Endothelial cell of umbilical vein (primary cell): Measurements from ENCODE around the gene B4GALNT4. TPM values are rescaled to one million over a fixed set of nuclear protein-coding genes. Genes with fewer than 3 reads are reported as not detected.

Experiments
- BruUV-seq: library from RNA; stranded (reverse); fragments of 400-500 nt; replicated peaks from 2 replicates; lab custom pipeline; 2021; lab: Mats Ljungman, UMichigan
- CTCF ChIA-PET: fragments of 300-600, 350-600 bp; sonication (Branson Sonifier 250); formaldehyde crosslinking; loops from one replicate; lab custom pipeline; 2021; ENCODE audit warnings: antibody characterized with exemption, inconsistent platforms; lab: Charles Lee
- POLR2A ChIA-PET: fragments of 300-600, 350-600 bp; sonication (Branson Sonifier 250); formaldehyde crosslinking; loops from one replicate; lab custom pipeline; 2021; ENCODE audit warnings: antibody characterized with exemption, inconsistent platforms; lab: Charles Lee
- DNase-seq: peaks from one replicate; pipeline ENCODE4 v3.0.0-alpha.2; 2011; ENCODE audit warnings: low read depth, low spot score
- FAIRE-seq: peaks from 2 replicates; lab custom pipeline; 2011; peaks lifted over from hg19 to GRCh38; lab: Jason Lieb, UNC
- H2AFZ ChIP-seq: 2 replicates; pipeline ENCODE4 v1.6.0; 2012; ENCODE audit warnings: low read depth, low read length, control low read depth, inconsistent platforms
- H3K27ac ChIP-seq: 2 replicates; pipeline ENCODE4 v1.5.1; 2011; ENCODE audit warnings: low read depth, mild to moderate bottlenecking, control low read depth, low read length, moderate library complexity; ENCODE audit not compliant: insufficient read depth
- H3K27me3 ChIP-seq, 2 experiments: 2 replicates each; pipeline versions ENCODE4 v1.6.0 to v1.6.1; 2011; ENCODE audit warnings: low read length in 2 of 2, mixed read lengths in 1 of 2; ENCODE audit not compliant: control insufficient read depth in 2 of 2, insufficient read depth in 2 of 2
- H3K36me3 ChIP-seq, 2 experiments: 2 replicates in 1 of 2; 3 replicates in 1 of 2; pipeline ENCODE4 v1.5.1; 2011; ENCODE audit warnings: low read length in 2 of 2, mild to moderate bottlenecking in 1 of 2, moderate library complexity in 1 of 2; ENCODE audit not compliant: control insufficient read depth in 2 of 2, insufficient read depth in 2 of 2; ENCODE audit errors: extremely low read depth in 1 of 2
- H3K4me1 ChIP-seq: 3 replicates; pipeline ENCODE4 v1.5.1; 2011; ENCODE audit warnings: mild to moderate bottlenecking, low read length; ENCODE audit not compliant: control insufficient read depth, insufficient read depth; ENCODE audit errors: extremely low read depth
- H3K4me2 ChIP-seq: 2 replicates; pipeline ENCODE4 v1.6.1; 2011; ENCODE audit warnings: low read length, control low read depth, mixed read lengths; ENCODE audit not compliant: insufficient read depth
- H3K4me3 ChIP-seq, 3 experiments: fragments of 200-600 bp in 1 of 3; sonication (generic), shearing (Covaris generic) in 1 of 3; replicated peaks in 1 of 3; 2 replicates each; pipeline ENCODE4 v1.5.1; 2011 to 2016; ENCODE audit warnings: control low read depth in 3 of 3, low read length in 3 of 3, mild to moderate bottlenecking in 2 of 3, inconsistent platforms in 1 of 3, low read depth in 1 of 3, moderate library complexity in 1 of 3; ENCODE audit not compliant: insufficient read depth in 1 of 3
- H3K79me2 ChIP-seq: 2 replicates; pipeline ENCODE4 v1.6.0; 2012; ENCODE audit warnings: low read length, inconsistent platforms; ENCODE audit not compliant: control insufficient read depth, insufficient read depth
- H3K9ac ChIP-seq: replicated peaks from 2 replicates; pipeline ENCODE3; 2011; ENCODE audit warnings: low read length, control low read depth; ENCODE audit not compliant: insufficient read depth; ENCODE audit errors: extremely low read depth
- H3K9me1 ChIP-seq: replicated peaks from 3 replicates; pipeline ENCODE4 v1.6.0; 2011; ENCODE audit warnings: mild to moderate bottlenecking, low read length; ENCODE audit not compliant: control insufficient read depth, insufficient read depth; ENCODE audit errors: extremely low read depth
- H3K9me3 ChIP-seq: replicated peaks from 2 replicates; pipeline ENCODE4 v1.5.1; 2012; ENCODE audit warnings: low read length, inconsistent platforms; ENCODE audit not compliant: control insufficient read depth, insufficient read depth
- H4K20me1 ChIP-seq: replicated peaks from 2 replicates; pipeline ENCODE3; 2011; ENCODE audit warnings: mild to moderate bottlenecking, low read length; ENCODE audit not compliant: control insufficient read depth, insufficient read depth; ENCODE audit errors: extremely low read depth
- EZH2 ChIP-seq: IDR thresholded peaks from 2 replicates; pipeline ENCODE4 v1.6.1; 2012; ENCODE audit warnings: borderline replicate concordance, low read depth, mild to moderate bottlenecking, moderate library complexity, low read length, inconsistent platforms; ENCODE audit not compliant: severe bottlenecking
- FOS ChIP-seq: IDR thresholded peaks from 2 replicates; pipeline ENCODE4 v1.6.1; 2011; ENCODE audit warnings: mild to moderate bottlenecking, low read length, moderate library complexity, borderline replicate concordance; ENCODE audit not compliant: insufficient read depth
- GATA2 ChIP-seq: IDR thresholded peaks from 2 replicates; pipeline ENCODE4 v1.7.0; 2011; ENCODE audit warnings: low read depth, mild to moderate bottlenecking, moderate library complexity, mixed read lengths, low read length; ENCODE audit not compliant: insufficient read length, insufficient read depth
- JUN ChIP-seq: IDR thresholded peaks from 2 replicates; pipeline ENCODE4 v1.6.1; 2011; ENCODE audit warnings: borderline replicate concordance, low read depth; ENCODE audit not compliant: insufficient read length, insufficient read depth
- MYC ChIP-seq: IDR thresholded peaks from one replicate; pipeline ENCODE4 v1.6.1; 2011; ENCODE audit warnings: mild to moderate bottlenecking, low read depth, low read length
- POLR2A ChIP-seq: IDR thresholded peaks from 2 replicates; pipeline ENCODE4 v1.6.1; 2012; ENCODE audit warnings: low read depth, mild to moderate bottlenecking, control low read depth, low read length
- POLR2AphosphoS5 ChIP-seq: IDR thresholded peaks from 2 replicates; pipeline ENCODE4 v1.6.1; 2012; ENCODE audit warnings: low read depth, mild to moderate bottlenecking, control low read depth, low read length, moderate library complexity; ENCODE audit not compliant: insufficient read depth
- dilution Hi-C: fragments of 300-500 bp; cut with MboI; formaldehyde crosslinking; loops from one replicate; pipeline ENCODE4 v1.15.0; 2019; ENCODE audit warnings: low sequenced_read_pairs; ENCODE audit not compliant: extremely low pct_ligation_motif_present
- intact Hi-C: fragments of 100-400 bp; cut with micrococcal nuclease; formaldehyde crosslinking; loops from one replicate; pipeline ENCODE4 v1.10.0; 2022
- polyA plus RNA-seq, 4 experiments: library from polyadenylated mRNA; depleted of rRNA in 3 of 4; stranded (reverse) in 3 of 4; unstranded in 1 of 4; fragments of >200 nt; gene quantifications; 2 replicates each; pipeline versions ENCODE4 v1.2.1 to v1.2.3, GENCODE V29; 2011 to 2012; ENCODE audit warnings: missing spikeins in 1 of 4
- total RNA-seq: library from RNA; stranded (reverse); gene quantifications from 2 replicates; pipeline ENCODE4 v1.2.3, GENCODE V29; 2021
- TF ChIP-seq, protein P1 (sequence below): IDR thresholded peaks from 2 replicates; pipeline ENCODE4 v1.6.1; 2011; ENCODE audit not compliant: insufficient read depth, insufficient read length
- TF ChIP-seq, protein P2 (sequence below), 2 donors: IDR thresholded peaks; 1 replicate in 1 of 2; 2 replicates in 1 of 2; pipeline ENCODE4 v1.5.1; 2011; ENCODE audit warnings: low read length in 2 of 2, mild to moderate bottlenecking in 2 of 2, moderate library complexity in 2 of 2, control low read depth in 1 of 2, inconsistent platforms in 1 of 2, low read depth in 1 of 2; ENCODE audit not compliant: insufficient read depth in 1 of 2; ENCODE audit errors: extremely low read depth in 1 of 2

The B4GALNT4 gene
- total and polyA plus RNA-seq, 2 donors (not counting 3 experiments of a cell fraction or from before 2014, with no cell fraction given), result 9.2 to 9.6 TPM

DNA sequence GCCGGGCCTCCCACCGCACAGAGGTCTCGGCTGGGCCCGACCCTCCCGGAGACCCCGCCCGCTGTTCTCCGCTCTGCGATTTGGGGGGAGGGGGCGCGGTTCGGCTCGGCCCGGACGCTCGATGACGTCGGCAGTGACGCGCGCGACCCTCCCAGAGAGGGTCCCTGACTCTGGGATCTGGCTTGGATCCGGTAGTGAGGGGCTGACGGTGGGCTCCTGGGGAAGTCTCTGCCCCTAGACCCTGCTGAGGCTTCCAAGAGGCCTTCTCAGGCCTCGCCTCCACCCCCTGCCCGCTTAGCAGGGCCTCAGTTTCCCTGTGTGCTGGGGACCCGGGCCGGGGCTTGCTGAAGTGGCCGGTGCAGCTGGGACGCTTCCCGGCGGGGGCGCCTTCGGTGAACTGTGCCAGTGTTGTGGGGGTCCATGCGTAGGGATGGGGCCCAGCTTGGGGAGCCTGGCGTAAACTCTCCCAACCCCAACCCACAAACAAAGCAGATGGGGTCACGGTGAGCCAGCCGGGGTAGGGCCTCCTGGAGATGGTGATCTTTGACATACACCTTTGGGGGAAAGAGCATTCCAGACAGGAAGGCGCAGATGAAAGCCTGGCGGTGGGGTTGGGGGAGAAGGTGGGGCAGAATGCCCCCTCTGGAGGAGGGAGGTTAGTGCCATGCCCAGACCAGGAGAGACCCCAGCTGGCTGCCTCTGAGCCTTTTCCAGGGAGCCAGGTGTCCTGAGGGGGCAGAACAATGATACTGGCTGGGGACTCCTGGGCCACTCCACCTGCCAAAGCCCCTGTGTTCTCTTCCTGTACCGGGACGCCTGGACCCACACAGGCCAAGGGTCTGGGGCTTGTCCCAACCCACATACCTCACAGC is 1.0 kb downstream of the B4GALNT4 start:
- POLR2A ChIA-PET, result no interaction called here
- no peak for FAIRE-seq
- dilution Hi-C loops, result no loop called here

DNA sequence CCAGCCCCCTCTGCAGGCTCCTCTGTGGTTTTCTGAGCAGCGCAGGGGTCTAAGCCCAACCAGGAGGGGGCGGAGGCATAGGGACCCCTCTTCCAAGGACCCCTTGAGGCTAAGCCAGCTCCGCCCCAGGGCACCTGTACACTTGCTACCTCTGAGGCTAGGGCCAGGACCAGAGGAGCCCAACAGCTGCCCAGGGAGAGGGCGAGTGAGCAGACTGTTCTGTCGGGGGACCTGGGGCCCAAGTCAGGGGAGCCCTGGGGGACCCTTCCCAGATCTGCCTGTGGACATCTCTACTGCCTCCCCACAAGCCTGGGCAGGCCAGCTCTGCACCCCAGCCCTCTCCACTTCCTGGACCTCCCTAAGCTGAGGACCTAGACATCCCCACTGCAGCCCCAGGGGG is 1.8 kb downstream of the B4GALNT4 start:
- H3K27me3 ChIP-seq, result peaks cover 17 to 20% of the 10 kb centered on the region in 2 experiments
- intact Hi-C loops (loop anchor here (2.0 kb wide), 1 partner anchor 78 kb away; no protein-coding TSS in a partner anchor), dilution Hi-C loops (no loop called here)
- H3K9me1 ChIP-seq, result no peaks in the 10 kb centered on the region
- ChIA-PET CTCF (interaction anchor here (1.0 to 1.6 kb wide), 4 partner anchors 16 to 120 kb away, joined by 3 to 7 read pairs (median 4); no protein-coding TSS in a partner anchor), POLR2A (no interaction called here)
- H3K4me3 ChIP-seq, result no peak overlapping the region
- H3K79me2 ChIP-seq, result no peaks in the 10 kb centered on the region
- H3K9me3 ChIP-seq, result no peaks in the 10 kb centered on the region
- H3K36me3 ChIP-seq, result no peaks in the 10 kb centered on the region
- no peaks in the 10 kb centered on the region for H3K4me1 ChIP-seq
- FAIRE-seq (no peak), DNase-seq (no peak)
- H3K4me2 ChIP-seq, result no peak overlapping the region
- no peak overlapping the region for H3K27ac ChIP-seq
- TF ChIP-seq MYC, result no peak
- TF ChIP-seq FOS, result no peak
- no peak for TF ChIP-seq POLR2AphosphoS5
- TF ChIP-seq, protein P1, sequence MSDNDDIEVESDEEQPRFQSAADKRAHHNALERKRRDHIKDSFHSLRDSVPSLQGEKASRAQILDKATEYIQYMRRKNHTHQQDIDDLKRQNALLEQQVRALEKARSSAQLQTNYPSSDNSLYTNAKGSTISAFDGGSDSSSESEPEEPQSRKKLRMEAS, result no peak
- TF ChIP-seq, protein P2, sequence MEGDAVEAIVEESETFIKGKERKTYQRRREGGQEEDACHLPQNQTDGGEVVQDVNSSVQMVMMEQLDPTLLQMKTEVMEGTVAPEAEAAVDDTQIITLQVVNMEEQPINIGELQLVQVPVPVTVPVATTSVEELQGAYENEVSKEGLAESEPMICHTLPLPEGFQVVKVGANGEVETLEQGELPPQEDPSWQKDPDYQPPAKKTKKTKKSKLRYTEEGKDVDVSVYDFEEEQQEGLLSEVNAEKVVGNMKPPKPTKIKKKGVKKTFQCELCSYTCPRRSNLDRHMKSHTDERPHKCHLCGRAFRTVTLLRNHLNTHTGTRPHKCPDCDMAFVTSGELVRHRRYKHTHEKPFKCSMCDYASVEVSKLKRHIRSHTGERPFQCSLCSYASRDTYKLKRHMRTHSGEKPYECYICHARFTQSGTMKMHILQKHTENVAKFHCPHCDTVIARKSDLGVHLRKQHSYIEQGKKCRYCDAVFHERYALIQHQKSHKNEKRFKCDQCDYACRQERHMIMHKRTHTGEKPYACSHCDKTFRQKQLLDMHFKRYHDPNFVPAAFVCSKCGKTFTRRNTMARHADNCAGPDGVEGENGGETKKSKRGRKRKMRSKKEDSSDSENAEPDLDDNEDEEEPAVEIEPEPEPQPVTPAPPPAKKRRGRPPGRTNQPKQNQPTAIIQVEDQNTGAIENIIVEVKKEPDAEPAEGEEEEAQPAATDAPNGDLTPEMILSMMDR (IDR thresholded peaks at IDR 0.05; ENCODE audit: extremely low read depth in 1 of 2, insufficient read depth in 1 of 2, low read depth in 1 of 2, low read length in 2 of 2), result no peak
- no peak for TF ChIP-seq GATA2
- no peak for TF ChIP-seq EZH2
- no peak for TF ChIP-seq POLR2A
- TF ChIP-seq JUN, result no peak
- H3K9ac ChIP-seq, result no peak overlapping the region
- H4K20me1 ChIP-seq, result no peaks in the 10 kb centered on the region
- BruUV-seq, result no TSS peak
- no peak overlapping the region for H2AFZ ChIP-seq

More for the DNA sequence above, 1.0 kb downstream of the B4GALNT4 start:
- BruUV-seq, result no TSS peak
- Histone ChIP-seq H3K9me3 (no peaks in the 10 kb centered on the region), H3K36me3 (no peaks in the 10 kb centered on the region), H3K27me3 (peaks cover 17 to 20% of the 10 kb centered on the region in 2 experiments), H3K4me3 (peak overlapping the region in 1 of 3 experiments; percentile 16), H3K9ac (no peak overlapping the region), H3K4me1 (no peaks in the 10 kb centered on the region), H2AFZ (no peak overlapping the region), H3K9me1 (no peaks in the 10 kb centered on the region), H3K4me2 (no peak overlapping the region), H3K79me2 (no peaks in the 10 kb centered on the region), H3K27ac (no peak overlapping the region), H4K20me1 (no peaks in the 10 kb centered on the region)
- CTCF ChIA-PET, result interaction anchor here (1.2 to 1.6 kb wide), 2 partner anchors 27 to 120 kb away, joined by 3 to 7 read pairs; no protein-coding TSS in a partner anchor
- intact Hi-C loops, result loop anchor here (2.0 kb wide), 1 partner anchor 78 kb away; no protein-coding TSS in a partner anchor
- DNase-seq, result no peak
- TF ChIP-seq, protein P1, result no peak
- TF ChIP-seq EZH2, result peak; percentile 72
